Smooth muscle cell (in vitro differentiated cells): ENCODE results near the gene FZD7. TPM values are rescaled to one million over a fixed set of nuclear protein-coding genes. Genes with fewer than 3 reads are reported as not detected.

Experiments used
- DNase-seq: peaks from one replicate; lab custom pipeline; 2025; ENCODE audit not compliant: unreplicated experiment; lab: John Stamatoyannopoulos, UW
- H2AFZ ChIP-seq: fragments of 200-600 bp; sonication (generic); 2 replicates; pipeline ENCODE4 v1.6.0; 2016; ENCODE audit warnings: antibody characterized with exemption, low read depth, mild to moderate bottlenecking
- H3F3A ChIP-seq: fragments of 200-600 bp; sonication (generic); 2 replicates; pipeline ENCODE4 v1.6.0; 2017; ENCODE audit warnings: antibody characterized with exemption, low read depth
- H3K27ac ChIP-seq: fragments of 200-600 bp; sonication (generic); 2 replicates; pipeline ENCODE4 v1.5.1; 2016; ENCODE audit warnings: low read depth, mild to moderate bottlenecking
- H3K27me3 ChIP-seq: fragments of 200-600 bp; sonication (generic); 2 replicates; pipeline ENCODE4 v1.6.1; 2016; ENCODE audit warnings: low read depth, mild to moderate bottlenecking
- H3K36me3 ChIP-seq: fragments of 200-600 bp; sonication (generic); 2 replicates; pipeline ENCODE4 v1.5.1; 2016; ENCODE audit warnings: low read depth
- H3K4me1 ChIP-seq: fragments of 200-600 bp; sonication (generic); 2 replicates; pipeline ENCODE4 v1.5.1; 2016; ENCODE audit warnings: low read depth
- H3K4me2 ChIP-seq: fragments of 200-600 bp; sonication (generic); 2 replicates; pipeline ENCODE4 v1.6.0; 2016; ENCODE audit warnings: mild to moderate bottlenecking
- H3K4me3 ChIP-seq: fragments of 200-600 bp; sonication (generic); 2 replicates; pipeline ENCODE4 v1.5.1; 2016; ENCODE audit warnings: mild to moderate bottlenecking
- H3K79me2 ChIP-seq: fragments of 200-600 bp; sonication (generic); 2 replicates; pipeline ENCODE4 v1.6.0; 2016; ENCODE audit warnings: low read depth, mild to moderate bottlenecking
- H3K9ac ChIP-seq: fragments of 200-600 bp; sonication (generic); 2 replicates; pipeline ENCODE4 v1.6.0; 2016; ENCODE audit warnings: low read depth
- H3K9me3 ChIP-seq: fragments of 200-600 bp; sonication (generic); replicated peaks from 2 replicates; pipeline ENCODE4 v1.5.1; 2016; ENCODE audit warnings: low read depth
- H4K20me1 ChIP-seq: fragments of 200-600 bp; sonication (generic); 2 replicates; pipeline ENCODE4 v1.6.0; 2016; ENCODE audit warnings: low read depth
- WGBS: methylation state at CpG from one replicate; pipeline ENCODE4 v1.1.7; 2016; ENCODE audit warnings: low lambda C conversion rate; 5-methylcytosine and 5-hydroxymethylcytosine counted together
- polyA plus RNA-seq: library from polyadenylated mRNA; unstranded; fragments of >200 nt; fragmentation: Nextera tagmentation; extraction: Ambion mirVana; gene quantifications from 2 replicates; pipeline ENCODE4 v1.2.1, GENCODE V29; 2016
- total RNA-seq: library from RNA; depleted of rRNA; stranded (reverse); fragments of >200 nt; gene quantifications from 2 replicates; pipeline ENCODE4 v1.2.3, GENCODE V29; 2014
- TF ChIP-seq, protein P1 (sequence below): fragments of 200-600 bp; sonication (generic); IDR thresholded peaks from 2 replicates; pipeline ENCODE4 v1.5.1; 2017; ENCODE audit warnings: borderline replicate concordance, mild to moderate bottlenecking, antibody characterized with exemption; ENCODE audit not compliant: insufficient read depth, poor library complexity, severe bottlenecking

The FZD7 gene
- total and polyA plus RNA-seq, 2 experiments from 2014 or later = 14.8 to 17.0 TPM

GRCh38 chr2:201985728-201986462, 47.8 kb upstream of the FZD7 start:
- no peak overlapping the region for H3K4me2 ChIP-seq

DNA sequence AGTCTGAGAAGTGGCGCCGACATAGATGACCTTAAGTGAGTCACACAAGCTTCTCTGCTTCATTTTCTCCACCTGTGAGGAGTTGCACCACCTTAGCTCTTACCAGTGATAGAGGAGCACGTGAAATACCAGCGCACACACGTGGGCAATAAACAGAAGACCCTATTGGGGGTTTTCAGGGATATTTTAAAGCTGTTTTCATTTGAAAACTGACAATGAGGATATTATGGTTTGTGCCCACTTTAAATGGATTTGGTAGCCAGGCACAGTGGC, 47.3 kb upstream of the FZD7 start:
- H3K9me3 ChIP-seq = no peaks in the 10 kb centered on the region
- H3K36me3 ChIP-seq = no peaks in the 10 kb centered on the region
- peak overlapping the region; percentile 13 for H3K27ac ChIP-seq
- TF ChIP-seq, protein P1, sequence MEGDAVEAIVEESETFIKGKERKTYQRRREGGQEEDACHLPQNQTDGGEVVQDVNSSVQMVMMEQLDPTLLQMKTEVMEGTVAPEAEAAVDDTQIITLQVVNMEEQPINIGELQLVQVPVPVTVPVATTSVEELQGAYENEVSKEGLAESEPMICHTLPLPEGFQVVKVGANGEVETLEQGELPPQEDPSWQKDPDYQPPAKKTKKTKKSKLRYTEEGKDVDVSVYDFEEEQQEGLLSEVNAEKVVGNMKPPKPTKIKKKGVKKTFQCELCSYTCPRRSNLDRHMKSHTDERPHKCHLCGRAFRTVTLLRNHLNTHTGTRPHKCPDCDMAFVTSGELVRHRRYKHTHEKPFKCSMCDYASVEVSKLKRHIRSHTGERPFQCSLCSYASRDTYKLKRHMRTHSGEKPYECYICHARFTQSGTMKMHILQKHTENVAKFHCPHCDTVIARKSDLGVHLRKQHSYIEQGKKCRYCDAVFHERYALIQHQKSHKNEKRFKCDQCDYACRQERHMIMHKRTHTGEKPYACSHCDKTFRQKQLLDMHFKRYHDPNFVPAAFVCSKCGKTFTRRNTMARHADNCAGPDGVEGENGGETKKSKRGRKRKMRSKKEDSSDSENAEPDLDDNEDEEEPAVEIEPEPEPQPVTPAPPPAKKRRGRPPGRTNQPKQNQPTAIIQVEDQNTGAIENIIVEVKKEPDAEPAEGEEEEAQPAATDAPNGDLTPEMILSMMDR = no peak
- no peak overlapping the region for H2AFZ ChIP-seq
- 81% methylated on average over 5 of the region's 5 CpGs for WGBS
- no peak overlapping the region for H3K9ac ChIP-seq
- H3F3A ChIP-seq = no peaks in the 10 kb centered on the region
- H3K4me1 ChIP-seq = peaks cover 12% of the 10 kb centered on the region
- no peaks in the 10 kb centered on the region for H4K20me1 ChIP-seq
- H3K4me3 ChIP-seq = no peak overlapping the region
- H3K79me2 ChIP-seq = no peaks in the 10 kb centered on the region
- no peak for DNase-seq
- no peak overlapping the region for H3K4me2 ChIP-seq
- H3K27me3 ChIP-seq = no peaks in the 10 kb centered on the region

More at GRCh38 chr2:201985728-201986462, 47.8 kb upstream of the FZD7 start:
- no peaks in the 10 kb centered on the region for H3F3A ChIP-seq
- no peak overlapping the region for H3K4me3 ChIP-seq
- TF ChIP-seq, protein P1 = no peak
- DNase-seq = no peak
- H3K27me3 ChIP-seq = no peaks in the 10 kb centered on the region
- no peak overlapping the region for H2AFZ ChIP-seq
- H3K9me3 ChIP-seq = no peaks in the 10 kb centered on the region
- no peaks in the 10 kb centered on the region for H4K20me1 ChIP-seq
- 93% methylated on average over 8 of the region's 8 CpGs for WGBS
- no peaks in the 10 kb centered on the region for H3K79me2 ChIP-seq
- no peak overlapping the region for H3K9ac ChIP-seq
- H3K36me3 ChIP-seq = no peaks in the 10 kb centered on the region
- peaks cover 12% of the 10 kb centered on the region for H3K4me1 ChIP-seq
- peak overlapping the region; percentile 13 for H3K27ac ChIP-seq

DNA sequence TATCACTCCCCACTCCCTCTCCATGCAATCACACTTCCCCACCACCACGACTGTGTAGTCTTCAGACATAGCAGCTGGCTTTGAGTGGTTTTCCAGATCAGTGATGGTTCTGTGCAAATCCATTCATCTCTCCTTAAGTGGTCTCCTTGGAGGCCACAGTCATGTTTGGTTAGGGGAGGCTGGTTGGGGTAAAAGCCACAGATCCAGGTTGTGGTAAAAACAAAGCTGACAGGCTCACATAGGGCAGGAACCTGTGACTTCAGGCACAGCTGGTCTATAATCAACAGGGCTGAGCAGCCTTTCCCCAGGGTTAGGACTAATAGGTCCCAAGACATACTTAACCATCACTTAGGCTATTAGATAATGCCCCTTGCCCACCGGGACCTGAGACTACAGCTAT, 46.2 kb upstream of the FZD7 start:
- peaks cover 12% of the 10 kb centered on the region for H3K4me1 ChIP-seq
- 80% methylated on average over 2 of the region's 2 CpGs for WGBS
- no peak overlapping the region for H2AFZ ChIP-seq
- TF ChIP-seq, protein P1 = no peak
- DNase-seq = no peak
- no peaks in the 10 kb centered on the region for H3K79me2 ChIP-seq
- H3K4me2 ChIP-seq = no peak overlapping the region
- no peak overlapping the region for H3K4me3 ChIP-seq
- H3K9me3 ChIP-seq = no peaks in the 10 kb centered on the region
- no peaks in the 10 kb centered on the region for H3F3A ChIP-seq
- no peak overlapping the region for H3K27ac ChIP-seq
- no peaks in the 10 kb centered on the region for H4K20me1 ChIP-seq
- H3K27me3 ChIP-seq = no peaks in the 10 kb centered on the region
- H3K36me3 ChIP-seq = no peaks in the 10 kb centered on the region
- no peak overlapping the region for H3K9ac ChIP-seq

GRCh38 chr2:201990069-201990468, 43.6 kb upstream of the FZD7 start:
- H3K4me3 ChIP-seq = no peak overlapping the region
- no peak overlapping the region for H3K27ac ChIP-seq
- H3K9ac ChIP-seq = no peak overlapping the region
- H3K9me3 ChIP-seq = no peaks in the 10 kb centered on the region
- H3K4me1 ChIP-seq = peaks cover 2% of the 10 kb centered on the region
- no peaks in the 10 kb centered on the region for H3K36me3 ChIP-seq
- TF ChIP-seq, protein P1 = no peak
- DNase-seq = no peak
- no peaks in the 10 kb centered on the region for H4K20me1 ChIP-seq
- H3K27me3 ChIP-seq = no peaks in the 10 kb centered on the region
- no peaks in the 10 kb centered on the region for H3K79me2 ChIP-seq
- H3F3A ChIP-seq = no peaks in the 10 kb centered on the region
- WGBS = 97% methylated on average over 2 of the region's 2 CpGs
- no peak overlapping the region for H3K4me2 ChIP-seq
- no peak overlapping the region for H2AFZ ChIP-seq
